ENCODE data around the gene GSE1. TPM values are rescaled to one million over a fixed set of nuclear protein-coding genes. Genes with fewer than 3 reads are reported as not detected.

GSE1 gene
- total RNA-seq, 2 experiments from 2014 or later, result 18.4 to 19.8 TPM

DNA sequence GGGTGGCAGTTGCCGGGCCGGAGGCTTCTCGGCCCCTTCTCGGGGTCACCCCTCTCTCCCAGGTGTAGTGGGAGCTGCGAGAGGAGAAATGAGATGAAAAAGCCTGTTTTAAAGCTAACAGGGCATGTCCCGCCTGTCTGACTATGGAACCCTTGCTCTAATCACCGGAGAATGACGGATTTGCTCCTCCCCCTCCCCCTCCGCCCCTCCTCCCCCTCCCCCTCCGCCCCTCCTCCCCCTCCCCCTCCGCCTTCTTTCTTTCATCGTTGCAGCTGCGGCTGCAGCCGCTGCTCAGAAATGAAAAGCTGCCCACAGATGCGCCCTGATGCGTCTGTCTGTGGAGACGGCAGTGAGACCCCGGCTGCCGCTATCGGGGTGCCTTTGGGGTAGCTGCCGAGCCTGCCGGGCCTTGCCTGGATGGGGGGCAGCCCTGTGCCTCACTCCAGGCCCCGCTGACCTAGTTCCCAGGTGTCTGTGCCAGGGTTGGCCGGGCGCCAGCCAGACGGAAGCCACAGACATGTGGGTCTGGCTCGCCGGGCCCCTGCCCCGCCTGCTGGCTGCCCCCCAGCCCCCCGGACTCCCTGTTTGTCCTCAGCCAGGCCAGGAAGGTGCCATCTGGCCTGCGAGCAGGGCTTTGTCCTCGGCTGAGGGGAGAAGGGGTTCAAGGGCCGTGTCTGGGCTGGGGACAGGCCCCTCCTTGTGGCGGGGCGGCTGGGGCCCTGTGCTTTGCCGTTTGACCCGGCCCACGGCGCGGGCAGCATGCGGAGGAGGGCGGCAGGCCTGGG is 37.9 kb downstream of the GSE1 start:
- Mint-ChIP-seq H3K27ac (no peak overlapping the region), H3K4me3 (no peak overlapping the region), H3K36me3 (ENCODE audit: low read depth) (peaks cover 1% of the 10 kb centered on the region), H3K27me3 (no peaks in the 10 kb centered on the region), H3K9me3 (no peaks in the 10 kb centered on the region), H3K4me1 (no peaks in the 10 kb centered on the region)
- POLR2A ChIA-PET, result no interaction called here
- CTCF ChIA-PET, result interaction anchor here (1.3 kb wide), 1 partner anchor 35 kb away, joined by 5 read pairs; no protein-coding TSS in a partner anchor
- DNase-seq, result no peak

DNA sequence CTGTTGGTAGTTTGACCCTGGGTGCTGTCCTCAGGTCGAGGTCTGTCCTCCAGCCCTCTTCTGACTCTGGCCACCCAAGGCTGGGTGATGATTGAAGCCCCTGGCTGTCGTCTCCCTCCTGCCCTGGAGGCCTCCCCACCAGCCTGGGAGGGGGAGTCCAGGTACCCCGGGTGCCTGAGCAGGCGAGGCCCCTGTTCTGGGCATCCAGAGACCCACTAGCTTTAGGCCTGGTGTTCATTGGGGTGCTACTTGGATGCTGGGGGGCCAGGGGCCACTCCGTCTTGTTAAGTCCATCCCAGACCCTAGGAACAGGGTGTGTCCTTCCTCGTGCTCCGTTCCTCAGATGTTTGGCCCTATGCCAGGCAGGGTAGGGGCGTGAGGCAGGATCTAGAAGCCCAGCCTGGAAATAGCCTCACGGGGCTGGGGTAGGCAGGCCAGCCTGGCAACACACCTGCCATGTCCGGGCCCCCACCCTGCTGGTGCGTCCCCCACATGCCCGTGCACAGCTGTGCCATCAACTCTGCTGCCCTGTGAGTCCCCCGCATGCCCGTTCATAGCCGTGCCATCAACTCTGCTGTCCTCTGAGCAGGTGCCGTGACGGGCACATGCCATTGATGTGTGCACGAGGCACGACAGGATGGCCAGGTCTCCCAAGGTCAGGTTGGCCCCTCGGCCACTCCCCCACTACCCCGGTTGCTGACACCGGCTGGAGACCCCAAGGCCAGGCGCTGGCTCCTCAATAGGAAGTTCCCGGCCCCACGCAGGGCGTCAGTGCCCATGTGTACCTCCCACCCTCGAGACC is 38.7 kb downstream of the GSE1 start:
- Mint-ChIP-seq H3K4me3 (no peak overlapping the region), H3K9me3 (no peaks in the 10 kb centered on the region), H3K36me3 (ENCODE audit: low read depth) (peaks cover 3% of the 10 kb centered on the region), H3K4me1 (no peaks in the 10 kb centered on the region), H3K27ac (no peak overlapping the region), H3K27me3 (no peaks in the 10 kb centered on the region)
- POLR2A ChIA-PET, result no interaction called here
- DNase-seq, result no peak
- CTCF ChIA-PET, result no interaction called here

DNA sequence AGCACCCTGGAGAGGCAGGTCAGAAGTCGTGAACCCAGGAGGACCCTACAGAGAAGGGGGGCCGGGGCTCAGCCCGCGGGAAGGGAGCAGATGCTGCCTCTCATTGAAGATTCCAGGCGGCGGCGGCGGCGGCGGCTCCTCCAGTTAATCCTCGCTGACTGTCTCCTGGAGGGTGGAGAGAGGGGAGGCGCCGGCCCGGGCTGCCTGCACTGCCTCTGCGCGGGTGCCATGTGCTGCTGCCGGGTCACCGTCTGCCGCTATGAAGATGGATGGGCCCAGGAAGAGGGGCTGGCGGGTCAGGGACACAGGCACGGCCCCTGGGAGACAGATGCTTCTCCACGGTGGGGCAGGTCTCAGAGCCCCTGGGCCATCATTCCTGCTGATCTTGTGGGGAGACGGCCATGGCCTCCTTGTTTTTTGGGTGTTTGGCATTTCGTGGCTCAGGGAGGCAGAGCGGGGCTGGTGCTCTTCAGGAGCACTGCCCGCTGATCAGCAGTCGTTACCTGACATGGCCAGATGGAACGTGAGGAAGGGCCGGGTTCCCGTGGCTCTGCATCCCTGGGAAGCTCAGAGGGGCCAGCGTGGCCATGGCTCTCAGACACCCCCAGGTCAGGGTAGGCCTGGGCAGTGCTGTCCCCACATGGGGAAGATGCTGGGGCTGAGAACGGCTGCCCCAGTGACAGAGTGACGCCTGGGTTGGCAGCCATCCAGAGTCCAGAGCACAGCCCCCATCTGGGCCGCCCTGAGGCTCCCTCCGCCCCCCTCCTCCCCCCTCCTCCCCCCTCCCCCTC is 39.5 kb downstream of the GSE1 start:
- peaks cover 4% of the 10 kb centered on the region for H3K36me3 Mint-ChIP-seq (ENCODE audit: low read depth)
- no peak overlapping the region for H3K4me3 Mint-ChIP-seq
- H3K4me1 Mint-ChIP-seq, result no peaks in the 10 kb centered on the region
- ChIA-PET CTCF (no interaction called here), POLR2A (no interaction called here)
- no peak for DNase-seq
- no peak overlapping the region for H3K27ac Mint-ChIP-seq
- no peaks in the 10 kb centered on the region for H3K9me3 Mint-ChIP-seq
- no peaks in the 10 kb centered on the region for H3K27me3 Mint-ChIP-seq

DNA sequence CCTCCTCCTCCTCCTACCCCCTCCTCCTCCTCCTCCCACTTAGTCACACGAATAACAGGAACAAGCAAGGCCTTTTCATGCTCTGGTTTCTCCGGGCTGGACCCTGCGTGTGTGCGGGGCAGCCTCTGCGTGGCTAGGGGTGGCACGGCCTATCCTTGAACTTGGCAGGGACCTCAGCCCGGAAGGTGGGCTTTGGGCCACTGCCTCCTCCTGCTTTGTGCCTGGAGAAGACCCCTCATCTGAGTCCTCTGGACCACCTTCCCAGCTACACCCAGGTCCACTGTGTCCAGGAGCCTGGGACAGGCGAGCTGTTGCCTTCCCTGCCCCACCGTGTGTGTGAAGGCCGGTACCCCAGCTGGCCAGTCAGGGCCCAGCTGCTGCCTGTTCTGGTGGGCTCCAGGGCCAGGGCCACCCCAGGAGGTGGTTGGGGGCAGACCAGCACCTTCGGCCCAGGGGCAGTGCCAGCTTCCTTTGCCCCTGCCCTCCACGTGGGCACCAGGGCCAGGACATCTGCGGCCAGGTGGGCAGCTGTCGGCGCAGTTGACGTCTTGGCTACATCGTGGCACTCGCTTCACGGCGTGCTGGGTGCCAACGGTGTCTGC is 40.3 kb downstream of the GSE1 start:
- no peak for DNase-seq
- Mint-ChIP-seq H3K36me3 (ENCODE audit: low read depth) (peaks cover 6% of the 10 kb centered on the region), H3K27me3 (no peaks in the 10 kb centered on the region), H3K4me3 (no peak overlapping the region), H3K9me3 (no peaks in the 10 kb centered on the region), H3K27ac (no peak overlapping the region), H3K4me1 (no peaks in the 10 kb centered on the region)
- POLR2A ChIA-PET, result no interaction called here
- CTCF ChIA-PET, result no interaction called here

DNA sequence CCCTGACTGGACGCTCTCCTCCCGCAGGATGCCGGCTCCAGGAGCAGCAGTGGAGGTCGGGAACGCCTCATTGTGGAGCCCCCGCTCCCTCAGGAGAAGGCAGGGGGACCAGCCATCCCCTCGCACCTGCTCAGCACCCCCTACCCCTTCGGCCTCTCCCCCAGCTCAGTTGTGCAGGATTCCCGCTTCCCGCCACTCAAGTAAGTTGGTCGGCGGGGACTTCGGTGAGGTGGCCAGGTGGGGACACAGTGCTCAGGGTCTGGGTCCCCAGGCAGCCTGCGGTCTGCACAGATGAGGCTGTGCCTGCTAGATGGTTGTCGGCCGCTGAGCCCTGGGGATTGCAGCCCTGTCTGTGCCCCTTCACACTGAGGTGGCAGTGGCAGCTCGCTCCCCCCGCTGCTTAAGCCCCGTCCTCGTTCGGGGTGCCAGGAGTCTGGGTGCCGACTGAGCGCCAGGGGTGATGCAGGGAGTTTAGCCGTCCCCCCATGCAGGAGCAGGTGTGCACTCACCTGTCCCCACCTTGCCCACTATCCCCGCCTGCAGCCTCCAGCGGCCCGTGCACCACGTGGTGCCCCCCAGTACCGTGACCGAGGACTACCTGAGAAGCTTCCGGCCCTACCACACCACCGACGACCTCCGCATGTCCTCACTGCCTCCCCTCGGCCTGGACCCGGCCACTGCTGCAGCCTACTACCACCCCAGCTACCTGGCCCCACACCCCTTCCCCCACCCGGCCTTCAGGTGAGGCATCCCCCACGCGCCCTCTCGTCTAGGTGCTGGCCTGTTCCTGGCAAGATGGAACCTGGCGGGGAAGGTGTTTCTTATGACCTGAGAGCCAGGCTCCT is 41.4 kb downstream of the GSE1 start:
- DNase-seq, result no peak
- CTCF ChIA-PET, result no interaction called here
- Mint-ChIP-seq H3K4me1 (no peaks in the 10 kb centered on the region), H3K4me3 (no peak overlapping the region), H3K36me3 (ENCODE audit: low read depth) (peaks cover 6% of the 10 kb centered on the region), H3K9me3 (no peaks in the 10 kb centered on the region), H3K27me3 (no peaks in the 10 kb centered on the region), H3K27ac (no peak overlapping the region)
- POLR2A ChIA-PET, result no interaction called here

DNA sequence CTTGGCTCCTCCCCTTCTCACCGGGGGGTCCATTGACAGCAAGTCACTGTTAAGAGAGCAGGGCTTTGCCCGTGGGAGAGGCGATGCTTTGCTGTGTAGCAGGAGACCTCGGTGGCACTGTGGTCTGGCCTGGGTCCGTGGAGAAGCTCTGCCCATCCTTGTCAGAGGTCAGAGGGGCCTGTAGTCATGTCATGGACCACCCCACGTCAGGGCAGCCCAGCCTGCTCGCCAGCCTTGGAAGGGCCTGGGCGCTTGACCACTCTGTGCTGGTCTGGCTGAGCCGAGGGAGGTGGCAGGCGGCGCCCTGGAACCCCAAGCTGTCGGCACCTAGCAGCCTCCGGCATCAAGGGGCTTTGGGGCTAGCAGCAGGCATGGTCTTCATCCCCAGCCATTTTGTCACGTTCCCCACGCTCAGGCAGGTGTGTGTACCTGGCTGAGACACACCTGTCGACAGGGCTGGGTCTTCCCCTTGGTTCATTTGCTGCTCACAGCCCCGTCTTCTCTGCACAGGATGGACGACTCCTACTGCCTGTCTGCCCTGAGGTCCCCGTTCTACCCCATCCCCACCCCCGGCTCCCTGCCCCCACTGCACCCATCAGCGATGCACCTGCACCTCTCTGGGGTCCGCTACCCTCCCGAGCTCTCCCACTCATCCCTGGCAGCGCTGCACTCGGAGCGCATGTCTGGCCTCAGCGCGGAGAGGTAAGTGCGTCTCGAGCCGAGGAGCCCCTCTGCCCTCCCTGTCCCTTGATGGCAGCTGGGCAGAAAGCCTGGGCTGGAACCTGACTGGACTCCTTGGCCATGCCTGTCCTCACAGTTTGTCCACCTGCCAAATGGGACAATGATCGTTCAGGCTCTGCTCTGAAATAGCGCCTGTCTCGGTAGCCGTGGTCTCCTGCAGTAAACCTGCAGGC is 42.4 kb downstream of the GSE1 start:
- no peak for DNase-seq
- H3K27me3 Mint-ChIP-seq, result no peaks in the 10 kb centered on the region
- no peaks in the 10 kb centered on the region for H3K4me1 Mint-ChIP-seq
- no peak overlapping the region for H3K4me3 Mint-ChIP-seq
- peaks cover 6% of the 10 kb centered on the region for H3K36me3 Mint-ChIP-seq (ENCODE audit: low read depth)
- no peak overlapping the region for H3K27ac Mint-ChIP-seq
- H3K9me3 Mint-ChIP-seq, result no peaks in the 10 kb centered on the region
- POLR2A ChIA-PET, result no interaction called here
- CTCF ChIA-PET, result interaction anchor here (5.8 kb wide), 1 partner anchor 62 kb away, joined by 34 read pairs; no protein-coding TSS in a partner anchor

DNA sequence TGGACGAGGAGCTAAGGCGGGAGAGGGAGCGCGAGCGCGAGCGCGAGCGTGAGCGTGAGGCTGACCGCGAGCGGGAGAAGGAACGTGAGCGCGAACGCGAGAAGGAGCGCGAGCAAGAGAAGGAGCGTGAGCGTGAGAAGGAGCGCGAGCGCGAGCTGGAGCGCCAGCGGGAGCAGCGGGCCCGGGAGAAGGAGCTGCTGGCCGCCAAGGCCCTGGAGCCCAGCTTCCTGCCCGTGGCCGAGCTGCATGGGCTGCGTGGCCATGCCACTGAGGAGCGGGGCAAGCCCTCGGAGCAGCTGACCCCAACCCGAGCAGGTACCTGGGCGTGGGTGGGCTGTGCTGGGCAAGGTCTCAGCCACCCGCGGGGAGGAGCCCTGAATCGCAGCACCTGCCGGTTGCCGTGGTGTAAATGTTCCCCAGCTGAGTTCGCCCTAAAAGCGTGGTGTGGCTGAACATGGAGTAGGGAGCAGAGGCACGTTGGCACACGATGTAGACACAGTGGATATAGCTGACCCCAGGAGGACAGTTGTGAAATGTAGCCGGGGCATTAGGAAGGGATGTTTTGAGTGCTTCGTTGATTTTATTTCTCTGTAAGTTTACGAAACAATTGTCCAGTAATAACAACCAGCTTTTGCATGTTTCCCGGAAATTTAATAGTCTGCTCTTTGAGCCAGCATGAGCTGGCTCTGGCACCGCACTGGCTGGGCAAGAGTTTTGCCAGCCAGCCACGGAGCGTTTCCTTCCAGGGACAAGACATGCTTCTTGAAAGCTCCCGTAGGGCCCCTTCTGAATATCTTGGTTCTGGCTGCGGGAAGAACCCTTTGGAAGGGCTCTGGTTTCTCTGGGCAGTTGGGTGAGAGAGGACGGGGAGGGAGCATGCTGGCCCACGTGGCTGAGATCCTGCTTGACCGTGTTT is 43.5 kb downstream of the GSE1 start:
- no peaks in the 10 kb centered on the region for H3K9me3 Mint-ChIP-seq
- no peak for DNase-seq
- no peak overlapping the region for H3K27ac Mint-ChIP-seq
- H3K4me1 Mint-ChIP-seq, result no peaks in the 10 kb centered on the region
- ChIA-PET CTCF (interaction anchor here (1.1 to 5.8 kb wide), 2 partner anchors 40 to 61 kb away, joined by 3 to 34 read pairs; no protein-coding TSS in a partner anchor), POLR2A (no interaction called here)
- H3K36me3 Mint-ChIP-seq (ENCODE audit: low read depth), result peaks cover 6% of the 10 kb centered on the region
- H3K4me3 Mint-ChIP-seq, result no peak overlapping the region
- H3K27me3 Mint-ChIP-seq, result no peaks in the 10 kb centered on the region

DNA sequence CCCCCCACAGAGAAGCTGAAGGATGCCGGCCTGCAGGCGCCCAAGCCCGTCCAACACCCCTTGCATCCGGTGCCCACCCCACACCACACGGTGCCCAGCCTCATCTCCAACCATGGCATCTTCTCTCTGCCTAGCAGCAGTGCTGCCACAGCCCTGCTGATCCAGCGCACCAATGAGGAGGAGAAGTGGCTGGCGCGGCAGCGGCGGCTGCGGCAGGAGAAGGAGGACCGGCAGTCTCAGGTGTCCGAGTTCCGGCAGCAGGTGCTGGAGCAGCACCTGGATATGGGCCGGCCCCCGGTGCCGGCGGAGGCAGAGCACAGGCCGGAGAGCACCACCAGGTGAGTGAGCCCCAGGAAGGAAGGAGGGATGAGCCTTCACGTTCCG is 44.1 kb downstream of the GSE1 start:
- H3K4me1 Mint-ChIP-seq, result no peaks in the 10 kb centered on the region
- CTCF ChIA-PET, result interaction anchor here (1.1 to 5.8 kb wide), 4 partner anchors 18 to 64 kb away, joined by 3 to 34 read pairs (median 6); no protein-coding TSS in a partner anchor
- no peaks in the 10 kb centered on the region for H3K27me3 Mint-ChIP-seq
- no peak for DNase-seq
- POLR2A ChIA-PET, result interaction anchor here (1.7 kb wide), 1 partner anchor 32 kb away, joined by 6 read pairs; the partner anchor contains the start of gene GINS2
- H3K4me3 Mint-ChIP-seq, result no peak overlapping the region
- no peak overlapping the region for H3K27ac Mint-ChIP-seq
- H3K9me3 Mint-ChIP-seq, result no peaks in the 10 kb centered on the region
- H3K36me3 Mint-ChIP-seq (ENCODE audit: low read depth), result peaks cover 6% of the 10 kb centered on the region

DNA sequence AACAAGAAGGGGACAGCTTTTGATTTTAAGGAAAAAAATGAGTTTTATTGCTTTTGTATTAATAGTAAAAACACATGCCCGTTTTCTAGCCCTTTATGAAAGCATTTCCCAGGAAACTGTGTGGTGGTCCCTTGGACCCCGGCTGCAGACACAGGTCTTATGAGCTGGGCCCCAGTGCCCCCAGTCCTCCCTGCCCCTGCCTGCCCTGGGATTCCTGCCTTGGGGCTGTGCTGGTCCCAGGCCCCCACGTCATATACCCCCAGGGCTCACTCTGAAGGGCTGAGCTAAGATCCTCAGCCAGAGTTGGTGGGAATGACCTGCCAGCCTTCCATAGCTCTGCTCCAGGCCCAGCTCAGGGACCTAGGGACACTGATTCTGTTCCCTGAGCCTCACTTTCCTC is 44.9 kb downstream of the GSE1 start:
- Mint-ChIP-seq H3K4me3 (no peak overlapping the region), H3K9me3 (no peaks in the 10 kb centered on the region), H3K4me1 (no peaks in the 10 kb centered on the region), H3K27ac (no peak overlapping the region), H3K27me3 (no peaks in the 10 kb centered on the region), H3K36me3 (ENCODE audit: low read depth) (peaks cover 7% of the 10 kb centered on the region)
- POLR2A ChIA-PET, result interaction anchor here (1.7 kb wide), 1 partner anchor 31 kb away, joined by 6 read pairs; the partner anchor contains the start of gene GINS2
- CTCF ChIA-PET, result interaction anchor here (1.4 to 5.8 kb wide), 4 partner anchors 17 to 64 kb away, joined by 3 to 34 read pairs (median 10); no protein-coding TSS in a partner anchor
- DNase-seq, result no peak

DNA sequence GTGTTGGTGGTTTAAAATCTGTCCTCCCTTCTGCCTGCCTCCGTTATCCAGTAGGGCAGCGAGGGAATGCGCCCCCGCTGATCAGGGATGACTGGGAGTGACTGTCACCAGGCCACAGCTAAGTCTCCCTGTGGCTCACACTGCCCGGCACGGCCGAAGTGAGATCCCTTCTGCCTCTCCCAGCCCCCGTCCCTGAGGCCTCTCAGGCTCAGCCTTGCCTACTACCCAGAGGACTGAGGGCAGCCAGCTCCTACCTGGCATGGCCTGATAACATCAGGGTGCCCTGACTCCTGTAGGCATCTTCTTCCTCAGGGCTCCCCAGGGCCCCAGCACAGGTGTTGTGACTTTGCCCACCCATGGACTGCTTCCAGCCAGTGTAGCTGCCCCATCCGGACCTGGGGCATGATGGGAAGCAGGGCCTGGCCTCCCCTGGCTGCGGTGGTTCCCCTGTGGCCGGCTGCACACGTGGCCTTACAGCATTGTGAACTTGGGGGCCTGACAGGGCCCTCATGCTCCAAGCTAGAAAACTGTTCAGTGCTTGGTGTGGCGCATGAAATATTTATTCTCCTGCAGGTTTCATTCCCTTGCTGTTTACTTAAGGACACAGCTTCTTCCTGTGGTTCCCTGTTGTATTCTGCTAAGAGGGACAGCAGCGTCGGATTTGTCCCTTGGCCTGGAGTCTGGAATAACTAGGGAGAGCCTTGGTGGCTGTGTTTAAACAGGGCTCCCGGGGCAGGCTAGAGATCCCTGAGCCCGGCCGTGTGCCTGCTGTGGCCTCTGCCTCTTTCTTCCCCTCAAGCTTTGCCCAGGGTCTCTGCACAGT is 45.6 kb downstream of the GSE1 start:
- ChIA-PET POLR2A (interaction anchor here (1.7 kb wide), 1 partner anchor 30 kb away, joined by 6 read pairs; the partner anchor contains the start of gene GINS2), CTCF (interaction anchor here (0.8 to 5.8 kb wide), 6 partner anchors 15 to 63 kb away, joined by 3 to 34 read pairs (median 6); no protein-coding TSS in a partner anchor)
- DNase-seq, result no peak
- no peaks in the 10 kb centered on the region for H3K4me1 Mint-ChIP-seq
- no peak overlapping the region for H3K27ac Mint-ChIP-seq
- H3K9me3 Mint-ChIP-seq, result no peaks in the 10 kb centered on the region
- no peak overlapping the region for H3K4me3 Mint-ChIP-seq
- no peaks in the 10 kb centered on the region for H3K27me3 Mint-ChIP-seq
- peaks cover 9% of the 10 kb centered on the region for H3K36me3 Mint-ChIP-seq (ENCODE audit: low read depth)

Measured in activated CD4-positive, alpha-beta memory T cell treated with anti-CD3 and anti-CD28 coated beads, Interleukin-2, amount 10 ng/mL, durations not matched to agents 7 days and 5 days (primary cell).